PC-3 (cell line): ENCODE results near the gene ADD3. TPM values are rescaled to one million over a fixed set of nuclear protein-coding genes. Genes with fewer than 3 reads are reported as not detected.
"Not testable (repeated sequence)": the region's sequence is repeated elsewhere in the genome, so short reads cannot be mapped to it uniquely, and the experiment has no call there.

Experiments
- ATAC-seq: fragments of 200-7000 bp; cut with Tn5 transposase; 2 replicates; pipeline ENCODE4 v1.9.1; 2020; ENCODE audit warnings: mild to moderate bottlenecking, moderate library complexity
- BruUV-seq: library from RNA; stranded (reverse); fragments of 400-500 nt; replicated peaks from 2 replicates; lab custom pipeline; 2021; lab: Mats Ljungman, UMichigan
- CTCF ChIA-PET: fragments of 300-600 bp; sonication (Branson Sonifier 250); formaldehyde crosslinking; loops from one replicate; lab custom pipeline; 2022; ENCODE audit warnings: antibody characterized with exemption; lab: Charles Lee
- POLR2A ChIA-PET: fragments of 300-600 bp; sonication (Branson Sonifier 250); formaldehyde crosslinking; loops from one replicate; lab custom pipeline; 2022; ENCODE audit warnings: antibody characterized with exemption; ENCODE audit not compliant: unreplicated experiment; lab: Charles Lee
- DNase-seq: peaks from one replicate; pipeline ENCODE4 v3.0.0-alpha.2; 2015
- H2AFZ ChIP-seq: fragments of 300-600 bp; sonication (generic); 2 replicates; pipeline ENCODE4 v1.6.0; 2016; ENCODE audit warnings: antibody characterized with exemption, low read length
- H3F3A ChIP-seq: fragments of 300-600 bp; sonication (generic); one replicate; pipeline ENCODE4 v1.6.0; 2017; ENCODE audit warnings: antibody characterized with exemption, low read length, control low read depth, mild to moderate bottlenecking; ENCODE audit not compliant: unreplicated experiment
- H3K27ac ChIP-seq: fragments of 300-600 bp; sonication (generic); 2 replicates; pipeline ENCODE4 v1.5.1; 2016; ENCODE audit warnings: mild to moderate bottlenecking, low read length
- H3K27me3 ChIP-seq: fragments of 300-600 bp; sonication (generic); 2 replicates; pipeline ENCODE4 v1.6.1; 2016; ENCODE audit warnings: low read length, mixed read lengths
- H3K36me3 ChIP-seq: fragments of 300-600 bp; sonication (generic); 2 replicates; pipeline ENCODE4 v1.6.1; 2016; ENCODE audit warnings: low read depth, mixed run types, low read length, mixed read lengths
- H3K4me1 ChIP-seq: fragments of 300-600 bp; sonication (generic); 2 replicates; pipeline ENCODE4 v1.5.1; 2016; ENCODE audit warnings: low read length; ENCODE audit not compliant: insufficient read depth
- H3K4me2 ChIP-seq: fragments of 300-600 bp; sonication (generic); 2 replicates; pipeline ENCODE4 v1.6.0; 2016; ENCODE audit warnings: low read length
- H3K4me3 ChIP-seq: fragments of 300-600 bp; sonication (generic); 2 replicates; pipeline ENCODE4 v1.5.1; 2016; ENCODE audit warnings: mild to moderate bottlenecking, low read length, mixed read lengths
- H3K79me2 ChIP-seq: fragments of 300-600 bp; sonication (generic); 2 replicates; pipeline ENCODE4 v1.6.1; 2017; ENCODE audit warnings: low read length, mixed read lengths
- H3K9ac ChIP-seq: fragments of 300-600 bp; sonication (generic); 2 replicates; pipeline ENCODE4 v1.6.0; 2016; ENCODE audit warnings: mild to moderate bottlenecking, low read length
- H3K9me2 ChIP-seq: fragments of 300-600 bp; sonication (generic); replicated peaks from 2 replicates; pipeline ENCODE4 v1.6.1; 2016; ENCODE audit warnings: mixed run types, low read length, mixed read lengths
- H3K9me3 ChIP-seq: fragments of 300-600 bp; sonication (generic); 2 replicates; pipeline ENCODE4 v1.6.1; 2016; ENCODE audit warnings: low read length, mixed read lengths
- H4K20me1 ChIP-seq: fragments of 300-600 bp; sonication (generic); 2 replicates; pipeline ENCODE4 v1.6.1; 2016; ENCODE audit warnings: low read length, mixed read lengths
- EZH2 ChIP-seq: fragments of 300-600 bp; sonication (generic); IDR thresholded peaks from one replicate; pipeline ENCODE4 v1.6.1; 2017; ENCODE audit warnings: antibody characterized with exemption, mild to moderate bottlenecking, low read length; ENCODE audit not compliant: unreplicated experiment
- EZH2phosphoT487 ChIP-seq: fragments of 300-600 bp; sonication (generic); IDR thresholded peaks from 2 replicates; pipeline ENCODE4 v1.6.1; 2018; ENCODE audit warnings: mild to moderate bottlenecking, antibody characterized with exemption, low read length, borderline replicate concordance
- intact Hi-C: fragments of 100-400 bp; cut with micrococcal nuclease; formaldehyde crosslinking; loops from 2 replicates; pipeline ENCODE4 v1.9.0; 2023
- total RNA-seq: library from RNA; depleted of rRNA; stranded (reverse); fragments of >200 nt; gene quantifications from 2 replicates; pipeline ENCODE4 v1.2.3, GENCODE V29; 2014
- TF ChIP-seq, protein P1 (sequence below): fragments of 300-600 bp; sonication (generic); conservative IDR thresholded peaks from 2 replicates; pipeline ENCODE4 v1.5.1; 2017; ENCODE audit warnings: antibody characterized with exemption, low read depth, mild to moderate bottlenecking, low read length

The ADD3 gene
- total RNA-seq, 1 experiment from 2014 or later = 25.7 TPM

DNA sequence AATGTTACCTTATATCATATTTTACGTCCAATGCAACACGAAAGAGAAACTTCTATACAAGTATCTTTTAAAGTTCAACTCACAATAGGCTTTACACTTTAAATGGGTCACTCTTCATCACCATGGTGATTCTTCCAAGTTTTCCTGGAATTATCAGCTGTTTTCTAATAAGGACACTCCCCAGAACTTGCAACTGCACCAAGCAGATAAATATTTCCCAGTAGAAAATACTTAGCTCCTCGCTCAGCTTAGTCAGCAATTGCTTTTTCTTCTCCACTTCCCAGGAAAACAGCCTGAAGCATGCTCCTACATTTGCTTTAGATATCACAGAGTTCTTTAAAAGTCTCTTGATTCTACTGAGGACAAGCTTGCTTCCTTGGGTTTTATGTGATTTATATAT is 25.7 kb upstream of the ADD3 start:
- Histone ChIP-seq H3K9me2 (no peaks in the 10 kb centered on the region), H2AFZ (no peak overlapping the region), H3K79me2 (no peaks in the 10 kb centered on the region), H3K4me3 (no peak overlapping the region), H3K4me2 (no peak overlapping the region), H3K27me3 (no peaks in the 10 kb centered on the region), H3F3A (no peaks in the 10 kb centered on the region), H3K9me3 (no peaks in the 10 kb centered on the region), H3K36me3 (no peaks in the 10 kb centered on the region; the same call in 1 of the 2 replicates), H3K4me1 (peaks cover 8% of the 10 kb centered on the region), H3K9ac (no peak overlapping the region), H3K27ac (no peak overlapping the region), H4K20me1 (no peaks in the 10 kb centered on the region)
- intact Hi-C loops = no loop called here
- POLR2A ChIA-PET = no interaction called here
- TF ChIP-seq, protein P1, sequence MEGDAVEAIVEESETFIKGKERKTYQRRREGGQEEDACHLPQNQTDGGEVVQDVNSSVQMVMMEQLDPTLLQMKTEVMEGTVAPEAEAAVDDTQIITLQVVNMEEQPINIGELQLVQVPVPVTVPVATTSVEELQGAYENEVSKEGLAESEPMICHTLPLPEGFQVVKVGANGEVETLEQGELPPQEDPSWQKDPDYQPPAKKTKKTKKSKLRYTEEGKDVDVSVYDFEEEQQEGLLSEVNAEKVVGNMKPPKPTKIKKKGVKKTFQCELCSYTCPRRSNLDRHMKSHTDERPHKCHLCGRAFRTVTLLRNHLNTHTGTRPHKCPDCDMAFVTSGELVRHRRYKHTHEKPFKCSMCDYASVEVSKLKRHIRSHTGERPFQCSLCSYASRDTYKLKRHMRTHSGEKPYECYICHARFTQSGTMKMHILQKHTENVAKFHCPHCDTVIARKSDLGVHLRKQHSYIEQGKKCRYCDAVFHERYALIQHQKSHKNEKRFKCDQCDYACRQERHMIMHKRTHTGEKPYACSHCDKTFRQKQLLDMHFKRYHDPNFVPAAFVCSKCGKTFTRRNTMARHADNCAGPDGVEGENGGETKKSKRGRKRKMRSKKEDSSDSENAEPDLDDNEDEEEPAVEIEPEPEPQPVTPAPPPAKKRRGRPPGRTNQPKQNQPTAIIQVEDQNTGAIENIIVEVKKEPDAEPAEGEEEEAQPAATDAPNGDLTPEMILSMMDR = no peak
- TF ChIP-seq EZH2 (no peak), EZH2phosphoT487 (no peak)
- ATAC-seq = no peak
- DNase-seq = no peak
- no TSS peak for BruUV-seq
- CTCF ChIA-PET = no interaction called here

DNA sequence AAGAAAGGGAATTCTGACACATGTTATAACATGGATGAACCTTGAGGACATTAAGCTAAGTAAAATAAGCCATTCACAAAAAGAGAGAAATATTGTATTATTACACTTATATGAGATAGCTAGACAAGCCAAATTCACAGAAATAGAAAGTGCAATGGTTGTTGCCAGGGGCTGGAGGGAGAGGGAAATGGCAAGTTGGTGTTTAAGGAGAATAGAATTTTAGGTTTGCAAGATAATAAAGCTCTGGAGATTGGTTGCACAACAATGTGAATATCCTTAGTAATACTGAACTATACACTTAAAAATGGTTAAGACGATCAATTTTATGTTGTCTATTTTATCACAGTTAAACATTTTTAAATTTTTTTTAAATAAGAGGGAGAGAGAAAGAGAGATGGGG is 25.0 kb upstream of the ADD3 start:
- H2AFZ ChIP-seq = no peak overlapping the region
- no peaks in the 10 kb centered on the region for H3K79me2 ChIP-seq
- BruUV-seq = no TSS peak
- TF ChIP-seq EZH2 (no peak), EZH2phosphoT487 (no peak)
- TF ChIP-seq, protein P1 = no peak
- H3K4me2 ChIP-seq = no peak overlapping the region
- no peak for ATAC-seq
- no peaks in the 10 kb centered on the region for H3K9me3 ChIP-seq
- no peak overlapping the region for H3K9ac ChIP-seq
- H3K4me1 ChIP-seq = peaks cover 13% of the 10 kb centered on the region
- no peaks in the 10 kb centered on the region for H4K20me1 ChIP-seq
- CTCF ChIA-PET = no interaction called here
- H3K27me3 ChIP-seq = no peaks in the 10 kb centered on the region
- H3F3A ChIP-seq = no peaks in the 10 kb centered on the region
- no peak overlapping the region for H3K27ac ChIP-seq
- no peaks in the 10 kb centered on the region; the same call in 1 of the 2 replicates for H3K36me3 ChIP-seq
- DNase-seq = no peak
- POLR2A ChIA-PET = no interaction called here
- intact Hi-C loops = no loop called here
- H3K4me3 ChIP-seq = no peak overlapping the region
- no peaks in the 10 kb centered on the region for H3K9me2 ChIP-seq

DNA sequence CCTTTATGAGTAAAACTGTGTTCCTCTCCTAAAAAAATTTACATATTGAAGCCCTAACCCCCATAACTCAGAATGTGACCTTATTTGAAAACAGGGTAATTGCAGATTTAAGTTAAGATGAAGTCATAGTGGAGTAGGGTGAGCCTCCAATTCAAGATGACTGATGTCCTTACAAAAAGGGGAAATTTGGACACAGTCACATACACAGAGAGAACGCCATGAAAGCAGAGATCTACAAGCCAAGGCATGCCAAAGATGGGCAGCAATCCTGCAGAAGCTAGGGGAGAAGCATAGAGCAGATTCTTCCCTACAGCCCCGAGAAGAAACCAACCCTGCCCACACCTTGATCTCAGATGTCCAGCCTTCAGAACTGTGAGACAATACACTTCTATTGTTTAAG is 23.8 kb upstream of the ADD3 start:
- H3K27ac ChIP-seq = no peak overlapping the region
- no peaks in the 10 kb centered on the region for H3K79me2 ChIP-seq
- no peak overlapping the region for H3K9ac ChIP-seq
- H3K27me3 ChIP-seq = no peaks in the 10 kb centered on the region
- no peaks in the 10 kb centered on the region for H3F3A ChIP-seq
- no peaks in the 10 kb centered on the region for H3K9me3 ChIP-seq
- ChIA-PET POLR2A (no interaction called here), CTCF (no interaction called here)
- TF ChIP-seq EZH2phosphoT487 (no peak), EZH2 (no peak)
- TF ChIP-seq, protein P1 = no peak
- H3K36me3 ChIP-seq = no peaks in the 10 kb centered on the region
- H3K4me2 ChIP-seq = no peak overlapping the region
- H3K4me1 ChIP-seq = peaks cover 13% of the 10 kb centered on the region
- intact Hi-C loops = no loop called here
- H2AFZ ChIP-seq = no peak overlapping the region
- H3K4me3 ChIP-seq = no peak overlapping the region
- no peak for ATAC-seq
- DNase-seq = no peak
- no peaks in the 10 kb centered on the region for H4K20me1 ChIP-seq
- BruUV-seq = no TSS peak
- no peaks in the 10 kb centered on the region for H3K9me2 ChIP-seq

DNA sequence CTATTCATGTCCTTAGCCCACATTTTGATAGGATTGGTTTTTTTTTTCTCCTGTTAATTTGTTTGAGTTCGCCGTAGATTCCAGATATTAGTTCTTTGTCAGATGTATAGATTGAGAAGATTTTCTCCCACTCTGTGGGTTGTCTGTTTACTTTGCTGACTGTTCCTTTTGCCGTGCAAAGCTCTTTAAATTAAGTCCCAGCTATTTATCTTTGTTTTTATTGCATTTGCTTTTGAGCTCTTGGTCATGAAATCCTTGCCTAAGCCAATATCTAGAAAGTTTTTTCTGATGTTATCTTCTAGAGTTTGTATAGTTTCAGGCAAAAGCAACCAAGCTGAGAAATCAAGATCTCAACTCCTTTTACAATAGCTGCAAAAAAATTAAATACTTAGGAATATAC is 22.0 kb upstream of the ADD3 start:
- H3K36me3 ChIP-seq, H3K9ac ChIP-seq, H3K27me3 ChIP-seq, H3K79me2 ChIP-seq, H3K9me3 ChIP-seq, H4K20me1 ChIP-seq, intact Hi-C loops, H3K4me3 ChIP-seq, H2AFZ ChIP-seq, BruUV-seq, POLR2A ChIA-PET, H3K9me2 ChIP-seq, H3F3A ChIP-seq: not testable (repeated sequence)
- ATAC-seq (peak; percentile 42), DNase-seq (peak; percentile 42)
- H3K4me2 ChIP-seq = peak overlapping the region; percentile 6; the same call in 1 of the 2 replicates
- H3K4me1 ChIP-seq = peaks cover 13% of the 10 kb centered on the region
- H3K27ac ChIP-seq = peak overlapping the region; percentile 64
- CTCF ChIA-PET = interaction anchor here (0.6 to 1.0 kb wide), 2 partner anchors 101 to 294 kb away, joined by 3 to 6 read pairs; no protein-coding TSS in a partner anchor
